A549 (cell line): ENCODE results near the gene GSDMA. TPM values are rescaled to one million over a fixed set of nuclear protein-coding genes. Genes with fewer than 3 reads are reported as not detected.

Experiments used
- ATAC-seq, 2 experiments: fragments of 200-7000 bp in 1 of 2; fragments of >200 bp in 1 of 2; cut with Nextera tagmentation in 1 of 2; cut with Tn5 transposase in 1 of 2; 3 replicates each; pipeline versions ENCODE4 v1.8.0 to v1.9.1; 2018 to 2020; ENCODE audit warnings: mild to moderate bottlenecking in 1 of 2, moderate library complexity in 1 of 2
- CTCF ChIA-PET: fragments of 300-600 bp; sonication (Branson Sonifier 250); formaldehyde crosslinking; extraction: SDS; loops from one replicate; lab custom pipeline; 2021; ENCODE audit warnings: antibody characterized with exemption, inconsistent platforms; lab: Yijun Ruan, JAX
- POLR2A ChIA-PET: fragments of 350-600 bp; formaldehyde crosslinking; extraction: SDS; loops from one replicate; lab custom pipeline; 2021; ENCODE audit warnings: antibody characterized with exemption, inconsistent platforms; lab: Yijun Ruan, JAX
- DNase-seq, 2 experiments: peaks; one replicate each; pipeline versions ENCODE4 v3.0.0 to v3.0.0-alpha.2; 2011 to 2016; ENCODE audit warnings: low read depth in 1 of 2, low spot score in 1 of 2
- FAIRE-seq: peaks from 2 replicates; lab custom pipeline; 2011; peaks lifted over from hg19 to GRCh38; lab: Jason Lieb, UNC
- H3K27ac ChIP-seq, 2 experiments: fragments of >200 bp; sonication (Bioruptor Twin); formaldehyde crosslinking; 3 replicates each; pipeline ENCODE4 v1.5.1; 2016 to 2017
- H3K4me1 ChIP-seq: fragments of >200 bp; sonication (Bioruptor Twin); formaldehyde crosslinking; 3 replicates; pipeline ENCODE4 v1.6.1; 2016
- H3K4me2 ChIP-seq: fragments of >200 bp; sonication (Bioruptor Twin); formaldehyde crosslinking; 3 replicates; pipeline ENCODE4 v1.6.1; 2016
- H3K4me3 ChIP-seq: fragments of >200 bp; sonication (Bioruptor Twin); formaldehyde crosslinking; 3 replicates; pipeline ENCODE4 v1.5.1; 2016
- H3K9me3 ChIP-seq: fragments of >200 bp; sonication (Bioruptor Twin); formaldehyde crosslinking; 3 replicates; pipeline ENCODE4 v1.6.1; 2016
- CEBPB ChIP-seq, 2 experiments: fragments of >200 bp in 1 of 2; sonication (Bioruptor Twin) in 1 of 2; formaldehyde crosslinking in 1 of 2; IDR thresholded peaks; 2 replicates each; pipeline ENCODE4 v1.6.1; 2012 to 2016
- CHD4 ChIP-seq: fragments of 200-600 bp; sonication (generic); IDR thresholded peaks from 2 replicates; pipeline ENCODE4 v1.6.1; 2016; ENCODE audit warnings: antibody characterized with exemption, mild to moderate bottlenecking, borderline replicate concordance
- EHF ChIP-seq: fragments of 250-450 bp; sonication (Bioruptor Pico); IDR thresholded peaks from 2 replicates; pipeline ENCODE4 v1.5.0; 2020; ENCODE audit warnings: mild to moderate bottlenecking
- EP300 ChIP-seq, 2 experiments: fragments of >200 bp; sonication (Bioruptor Twin); formaldehyde crosslinking; IDR thresholded peaks; 2 replicates in 1 of 2; 3 replicates in 1 of 2; pipeline ENCODE4 v1.6.1; 2016 to 2017
- JUNB ChIP-seq: fragments of >200 bp; sonication (Bioruptor Twin); formaldehyde crosslinking; IDR thresholded peaks from 2 replicates; pipeline ENCODE4 v1.6.1; 2016
- KDM1A ChIP-seq: fragments of 200-600 bp; sonication (generic); IDR thresholded peaks from 2 replicates; pipeline ENCODE4 v1.6.1; 2016; ENCODE audit warnings: low read depth, mild to moderate bottlenecking
- KDM5A ChIP-seq: fragments of 200-600 bp; sonication (generic); IDR thresholded peaks from 2 replicates; pipeline ENCODE4 v1.6.1; 2016; ENCODE audit warnings: antibody characterized with exemption, mild to moderate bottlenecking
- MYC ChIP-seq: IDR thresholded peaks from 2 replicates; pipeline ENCODE4 v1.6.1; 2012; ENCODE audit warnings: mild to moderate bottlenecking, inconsistent platforms, low read length, improper control_type of control experiment, borderline replicate concordance
- NFE2L2 ChIP-seq: fragments of 150-350 bp; conservative IDR thresholded peaks from 2 replicates; pipeline ENCODE4 v1.6.1; 2014; ENCODE audit warnings: low read length
- NPAS2 ChIP-seq: fragments of 250-450 bp; sonication (Bioruptor Pico); IDR thresholded peaks from 2 replicates; pipeline ENCODE4 v1.8.0; 2022; ENCODE audit warnings: mild to moderate bottlenecking, moderate library complexity, borderline replicate concordance
- POLR2AphosphoS2 ChIP-seq: conservative IDR thresholded peaks from 2 replicates; pipeline ENCODE4 v1.6.1; 2012; ENCODE audit warnings: low read length, improper control_type of control experiment, inconsistent platforms
- RAD21 ChIP-seq, 2 experiments: fragments of >200 bp in 1 of 2; sonication (Bioruptor Twin) in 1 of 2; formaldehyde crosslinking in 1 of 2; IDR thresholded peaks in 1 of 2; conservative IDR thresholded peaks in 1 of 2; 2 replicates in 1 of 2; 3 replicates in 1 of 2; pipeline ENCODE4 v1.6.1; 2012 to 2018; ENCODE audit warnings: inconsistent platforms in 1 of 2
- RARB ChIP-seq: fragments of 250-450 bp; sonication (Bioruptor Pico); IDR thresholded peaks from 2 replicates; pipeline ENCODE4 v1.8.0; 2021; ENCODE audit warnings: mild to moderate bottlenecking, moderate library complexity
- TFCP2L1 ChIP-seq: fragments of 250-450 bp; sonication (Bioruptor Pico); IDR thresholded peaks from 2 replicates; pipeline ENCODE4 v1.5.0; 2021; ENCODE audit warnings: mild to moderate bottlenecking
- TP53 ChIP-seq: fragments of 250-450 bp; sonication (Bioruptor Pico); IDR thresholded peaks from 2 replicates; pipeline ENCODE4 v1.5.0; 2021; ENCODE audit warnings: mild to moderate bottlenecking, moderate library complexity
- ZFP36 ChIP-seq: fragments of 450-650 bp; IDR thresholded peaks from 2 replicates; pipeline ENCODE4 v1.6.1; 2014; ENCODE audit warnings: borderline replicate concordance; ENCODE audit not compliant: partially characterized antibody
- ZSCAN20 ChIP-seq: fragments of 250-450 bp; sonication (Bioruptor Pico); IDR thresholded peaks from 2 replicates; pipeline ENCODE4 v1.8.0; 2022; ENCODE audit warnings: mild to moderate bottlenecking, moderate library complexity
- whole genome bisulfite sequencing: methylation state at CpG from one replicate; pipeline ENCODE4 v1.1.6; 2017; ENCODE audit errors: missing lambda C conversion rate; 5-methylcytosine and 5-hydroxymethylcytosine counted together
- polyA plus RNA-seq, 4 experiments: library from polyadenylated mRNA; depleted of rRNA in 3 of 4; stranded (reverse); fragments of >200 nt; fragmentation: RNase III in 1 of 4; extraction: RNeasy Plus Mini Kit Qiagen cat#74134 plus additional on column Dnase treatment in 1 of 4; gene quantifications; 2 replicates in 3 of 4; 3 replicates in 1 of 4; pipeline ENCODE4 v1.2.3, GENCODE V29; 2011 to 2017
- TF ChIP-seq, protein P1 (sequence below): IDR thresholded peaks from 2 replicates; pipeline ENCODE4 v1.6.1; 2012
- TF ChIP-seq, protein P2 (sequence below): IDR thresholded peaks from 2 replicates; pipeline ENCODE4 v1.6.1; 2012
- TF ChIP-seq, protein P3 (sequence below): fragments of >200 bp; sonication (Bioruptor Twin); formaldehyde crosslinking; IDR thresholded peaks from 3 replicates; pipeline ENCODE4 v1.5.1; 2016
- TF ChIP-seq, protein P4 (sequence below): fragments of >200 bp; sonication (Bioruptor Twin); formaldehyde crosslinking; IDR thresholded peaks from 2 replicates; pipeline ENCODE4 v1.6.1; 2016

The GSDMA gene
- polyA plus RNA-seq, 2 of the 4 experiments (the other 2 are of a cell fraction): not detected

DNA sequence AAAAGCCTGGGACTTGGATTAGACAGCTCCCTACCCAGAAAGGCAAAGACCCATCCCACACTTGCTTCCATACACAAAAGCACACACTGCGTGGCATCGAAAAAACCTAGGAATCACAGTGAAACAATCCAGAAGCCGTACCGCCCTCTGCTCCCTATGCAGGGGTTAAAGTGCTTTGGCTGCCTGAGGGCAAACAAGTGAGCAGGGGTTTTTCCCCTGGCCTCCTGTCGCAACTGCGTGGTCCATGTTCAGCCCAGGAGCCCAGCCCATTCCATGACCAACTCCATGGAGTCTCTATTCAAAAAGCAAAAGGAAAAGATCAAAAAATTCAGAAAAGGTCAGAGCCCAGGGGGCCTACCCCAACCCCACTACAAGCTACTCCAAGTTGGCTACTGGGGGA lies 40.8 kb upstream of the GSDMA start:
- Histone ChIP-seq H3K4me1 (peaks cover 15% of the 10 kb centered on the region), H3K4me3 (no peak overlapping the region), H3K4me2 (no peak overlapping the region), H3K9me3 (no peaks in the 10 kb centered on the region), H3K27ac (no peak overlapping the region)
- ATAC-seq (no peak), FAIRE-seq (no peak), DNase-seq (no peak)
- WGBS: 92% methylated on average over 6 of the region's 6 CpGs
- POLR2A ChIA-PET: no interaction called here
- CTCF ChIA-PET: interaction anchor here (0.6 to 2.9 kb wide), 7 partner anchors 9 to 300 kb away, joined by 3 to 11 read pairs (median 3); no protein-coding TSS in a partner anchor
- TF ChIP-seq POLR2AphosphoS2 (no peak), EHF (CRISPR knock-in tag) (no peak), TFCP2L1 (CRISPR knock-in tag) (no peak), KDM5A (no peak), ZFP36 (no peak), MYC (no peak), TP53 (CRISPR knock-in tag) (no peak), RARB (no peak), CEBPB (IDR thresholded peaks at IDR 0.05) (no peak)
- TF ChIP-seq, protein P1, sequence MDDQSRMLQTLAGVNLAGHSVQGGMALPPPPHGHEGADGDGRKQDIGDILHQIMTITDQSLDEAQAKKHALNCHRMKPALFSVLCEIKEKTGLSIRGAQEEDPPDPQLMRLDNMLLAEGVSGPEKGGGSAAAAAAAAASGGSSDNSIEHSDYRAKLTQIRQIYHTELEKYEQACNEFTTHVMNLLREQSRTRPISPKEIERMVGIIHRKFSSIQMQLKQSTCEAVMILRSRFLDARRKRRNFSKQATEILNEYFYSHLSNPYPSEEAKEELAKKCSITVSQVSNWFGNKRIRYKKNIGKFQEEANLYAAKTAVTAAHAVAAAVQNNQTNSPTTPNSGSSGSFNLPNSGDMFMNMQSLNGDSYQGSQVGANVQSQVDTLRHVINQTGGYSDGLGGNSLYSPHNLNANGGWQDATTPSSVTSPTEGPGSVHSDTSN: no peak
- TF ChIP-seq, protein P2, sequence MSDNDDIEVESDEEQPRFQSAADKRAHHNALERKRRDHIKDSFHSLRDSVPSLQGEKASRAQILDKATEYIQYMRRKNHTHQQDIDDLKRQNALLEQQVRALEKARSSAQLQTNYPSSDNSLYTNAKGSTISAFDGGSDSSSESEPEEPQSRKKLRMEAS: no peak

DNA sequence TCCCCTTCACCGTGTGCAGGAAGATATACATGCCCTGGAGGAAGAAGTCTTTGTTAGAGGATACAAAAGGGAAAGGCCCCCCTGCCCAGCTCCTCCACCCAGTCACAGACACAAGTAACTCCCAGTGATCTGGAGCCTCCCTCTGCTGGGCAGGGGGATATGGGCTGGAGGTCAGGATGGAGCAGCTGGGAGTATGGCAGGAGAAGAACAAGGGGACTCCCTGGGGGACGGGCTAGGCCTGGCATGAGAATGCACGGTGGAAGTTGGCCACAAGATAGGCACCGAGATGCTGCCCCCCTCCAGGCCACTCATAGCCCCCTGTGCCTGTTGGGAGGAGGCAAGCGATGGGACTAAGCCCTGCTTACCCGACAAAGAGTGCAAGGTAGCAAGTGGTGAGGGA lies 39.6 kb upstream of the GSDMA start:
- FAIRE-seq: no peak
- ATAC-seq: no peak

DNA sequence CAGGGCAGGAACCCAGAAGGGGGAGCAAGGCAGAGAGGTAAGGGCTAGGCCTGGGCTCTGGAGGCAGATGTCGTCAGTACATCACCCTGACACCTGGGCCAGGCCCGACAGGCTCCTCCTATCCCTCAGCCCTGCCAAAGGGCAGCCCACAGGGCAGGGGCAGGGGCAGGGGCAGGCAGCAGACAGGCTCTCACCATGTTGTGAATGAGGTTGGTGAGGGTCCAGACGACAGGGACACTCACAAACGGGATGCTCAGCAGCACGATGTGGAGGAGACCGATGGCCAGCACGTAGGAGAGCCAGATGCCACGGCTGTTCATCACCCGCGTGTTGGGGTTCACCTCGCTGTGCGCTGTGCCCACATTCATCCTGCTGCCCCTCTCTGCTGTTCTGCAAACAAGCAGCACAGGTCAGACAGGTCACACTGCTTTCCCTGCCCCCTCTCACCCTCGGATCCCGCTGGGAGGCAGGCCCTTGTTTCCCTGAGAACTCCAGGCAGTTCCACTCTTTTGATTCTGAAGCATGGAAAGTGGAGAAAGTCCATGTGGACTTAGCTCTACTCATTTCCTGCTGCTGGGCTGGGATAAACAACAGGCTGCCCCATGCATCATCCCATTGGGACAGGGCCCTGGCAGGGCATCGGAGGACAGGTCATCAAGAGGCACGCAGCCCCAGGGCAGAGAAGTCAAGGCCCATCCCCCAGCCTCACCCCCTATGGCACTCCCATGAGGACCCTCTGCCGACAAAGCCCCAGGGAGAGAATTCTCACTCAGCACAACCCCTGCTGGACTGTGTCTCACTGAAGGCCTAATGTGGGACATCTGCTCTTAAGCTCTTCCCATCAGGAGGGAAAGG lies 38.7 kb upstream of the GSDMA start:
- FAIRE-seq (no peak), DNase-seq (no peak), ATAC-seq (no peak)
- no peaks in the 10 kb centered on the region for H3K9me3 ChIP-seq
- 77% methylated on average over 17 of the region's 17 CpGs for WGBS
- H3K4me3 ChIP-seq: no peak overlapping the region
- TF ChIP-seq, protein P3, sequence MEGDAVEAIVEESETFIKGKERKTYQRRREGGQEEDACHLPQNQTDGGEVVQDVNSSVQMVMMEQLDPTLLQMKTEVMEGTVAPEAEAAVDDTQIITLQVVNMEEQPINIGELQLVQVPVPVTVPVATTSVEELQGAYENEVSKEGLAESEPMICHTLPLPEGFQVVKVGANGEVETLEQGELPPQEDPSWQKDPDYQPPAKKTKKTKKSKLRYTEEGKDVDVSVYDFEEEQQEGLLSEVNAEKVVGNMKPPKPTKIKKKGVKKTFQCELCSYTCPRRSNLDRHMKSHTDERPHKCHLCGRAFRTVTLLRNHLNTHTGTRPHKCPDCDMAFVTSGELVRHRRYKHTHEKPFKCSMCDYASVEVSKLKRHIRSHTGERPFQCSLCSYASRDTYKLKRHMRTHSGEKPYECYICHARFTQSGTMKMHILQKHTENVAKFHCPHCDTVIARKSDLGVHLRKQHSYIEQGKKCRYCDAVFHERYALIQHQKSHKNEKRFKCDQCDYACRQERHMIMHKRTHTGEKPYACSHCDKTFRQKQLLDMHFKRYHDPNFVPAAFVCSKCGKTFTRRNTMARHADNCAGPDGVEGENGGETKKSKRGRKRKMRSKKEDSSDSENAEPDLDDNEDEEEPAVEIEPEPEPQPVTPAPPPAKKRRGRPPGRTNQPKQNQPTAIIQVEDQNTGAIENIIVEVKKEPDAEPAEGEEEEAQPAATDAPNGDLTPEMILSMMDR: 0 out of 3 replicates have a peak, but pooled peaks have one; percentile 10
- TF ChIP-seq EP300 (IDR thresholded peaks at IDR 0.05) (no peak), JUNB (no peak), KDM1A (no peak)
- no peak overlapping the region for H3K4me2 ChIP-seq
- H3K27ac ChIP-seq: no peak overlapping the region
- peaks cover 27% of the 10 kb centered on the region for H3K4me1 ChIP-seq
- POLR2A ChIA-PET: no interaction called here
- CTCF ChIA-PET: interaction anchor here (1.4 to 4.0 kb wide), 3 partner anchors 16 to 56 kb away, joined by 4 to 18 read pairs (median 11); partner anchors contain the start of gene PSMD3

More for the DNA sequence above, 39.6 kb upstream of the GSDMA start:
- 88% methylated on average over 6 of the region's 6 CpGs for WGBS
- no peak overlapping the region for H3K4me2 ChIP-seq
- POLR2A ChIA-PET: no interaction called here
- CTCF ChIA-PET: interaction anchor here (1.3 to 2.9 kb wide), 5 partner anchors 10 to 193 kb away, joined by 3 to 11 read pairs (median 4); partner anchors contain the start of gene PSMD3
- H3K4me1 ChIP-seq: peaks cover 19% of the 10 kb centered on the region
- DNase-seq: no peak
- TF ChIP-seq, protein P4, sequence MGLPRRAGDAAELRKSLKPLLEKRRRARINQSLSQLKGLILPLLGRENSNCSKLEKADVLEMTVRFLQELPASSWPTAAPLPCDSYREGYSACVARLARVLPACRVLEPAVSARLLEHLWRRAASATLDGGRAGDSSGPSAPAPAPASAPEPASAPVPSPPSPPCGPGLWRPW: no peak
- TF ChIP-seq ZSCAN20 (CRISPR knock-in tag) (no peak), NPAS2 (no peak), RAD21 (conservative IDR thresholded peaks at IDR 0.05 in 1 of 2, IDR thresholded peaks at IDR 0.05 in 1 of 2) (no peak), NFE2L2 (no peak), CHD4 (no peak), JUNB (no peak)
- TF ChIP-seq, all 56 proteins: peak for 0
- no peak overlapping the region for H3K4me3 ChIP-seq
- H3K9me3 ChIP-seq: no peaks in the 10 kb centered on the region
- H3K27ac ChIP-seq: no peak overlapping the region
